GM18498 (cell line): Measurements from ENCODE around the gene SEZ6.

ENCODE experiments used
- ATAC-seq: cut with Tn5 transposase; IDR thresholded peaks from one replicate; pipeline ENCODE4 v1.9.1; 2021; ENCODE audit warnings: mild to moderate bottlenecking, moderate library complexity; ENCODE audit not compliant: unreplicated experiment

SEZ6 gene

GRCh38 chr17:28956861-28957260 lies 49.0 kb downstream of the SEZ6 start:
- no peak for ATAC-seq

DNA sequence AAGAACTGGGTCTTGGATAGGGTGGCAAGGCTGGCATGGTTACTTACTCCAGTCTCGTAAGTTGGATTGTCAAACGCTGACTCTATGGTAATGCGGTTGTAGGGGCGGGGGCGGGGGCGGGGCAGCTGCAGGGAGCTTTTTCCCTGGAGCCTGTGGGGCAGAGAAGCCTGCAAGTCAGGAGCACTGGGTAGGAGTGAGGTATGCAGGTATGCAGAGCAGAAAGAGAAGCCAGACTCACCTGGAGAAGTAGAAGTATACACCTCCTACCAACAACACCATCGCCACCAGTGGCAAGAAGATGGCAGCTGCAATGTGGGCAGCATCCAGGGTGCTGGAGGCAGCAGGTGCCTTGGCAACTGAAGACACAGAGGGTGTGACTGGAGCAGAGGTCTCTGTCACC lies 49.7 kb downstream of the SEZ6 start:
- ATAC-seq, result no peak

- no peak for ATAC-seq
These were observed 50.4 kb downstream of the SEZ6 start for GRCh38 chr17:28955408-28955807.

DNA sequence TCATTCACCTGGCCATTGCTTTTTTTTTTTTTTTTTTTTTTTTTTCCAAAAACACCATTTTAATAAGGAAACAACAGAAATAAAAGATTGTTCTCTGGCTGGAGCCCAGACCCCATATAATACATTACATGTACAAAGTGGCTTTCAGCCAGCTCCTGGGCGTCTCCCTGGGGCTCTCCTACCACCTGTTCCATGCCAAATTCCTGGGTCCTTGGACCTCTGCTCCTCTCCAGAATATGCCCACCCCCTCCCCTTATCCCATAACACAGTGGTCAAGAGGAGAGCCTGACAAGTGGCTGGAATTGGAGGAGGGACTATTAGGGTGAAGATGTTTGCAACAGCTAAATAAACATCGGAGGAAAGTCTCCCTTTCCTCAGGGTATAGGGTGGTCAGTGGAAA lies 50.9 kb downstream of the SEZ6 start:
- ATAC-seq, result no peak

DNA sequence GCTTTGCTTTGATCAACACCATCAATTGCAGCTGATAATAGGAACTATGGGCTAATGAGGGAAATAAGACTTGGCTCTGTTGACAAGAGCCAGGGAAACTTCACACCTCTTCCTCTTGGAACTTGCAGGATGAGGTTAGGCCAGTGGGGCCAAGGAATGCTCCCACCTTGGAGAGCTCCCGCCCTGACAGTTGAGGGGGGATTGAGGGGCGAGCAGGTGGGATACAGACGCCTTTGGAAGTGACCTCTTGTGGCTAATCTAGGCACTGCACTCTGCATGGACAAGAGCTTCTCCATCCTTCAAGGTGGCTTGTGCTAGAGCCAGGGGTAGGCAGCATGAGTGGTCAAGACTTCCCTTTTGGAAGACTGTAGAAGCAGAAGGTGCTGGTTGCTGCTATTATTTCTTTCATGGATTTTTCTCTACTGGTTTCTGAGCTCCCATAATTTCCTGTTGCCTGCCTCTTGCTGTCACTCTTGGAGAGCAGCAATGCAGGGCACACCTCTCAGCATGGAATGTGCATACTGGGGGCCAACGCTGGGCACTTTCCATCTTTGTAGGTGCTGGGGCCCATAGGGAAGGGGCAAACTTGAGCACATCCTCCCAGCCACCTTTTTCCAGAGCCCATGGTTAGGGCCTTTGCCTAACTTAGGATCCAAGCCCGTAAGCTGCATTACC lies 52.3 kb downstream of the SEZ6 start:
- ATAC-seq, result no peak

GRCh38 chr17:28951991-28952975 lies 53.5 kb downstream of the SEZ6 start:
- peak; percentile 67 for ATAC-seq

GRCh38 chr17:28951428-28951990 lies 54.3 kb downstream of the SEZ6 start, which contains the start of gene PHF12:
Gene PHF12, minus strand, starts transcription at chr17:28951518. Its CDS starts 558 bp downstream, at chr17:28950960.
- peak; percentile 63 for ATAC-seq

DNA sequence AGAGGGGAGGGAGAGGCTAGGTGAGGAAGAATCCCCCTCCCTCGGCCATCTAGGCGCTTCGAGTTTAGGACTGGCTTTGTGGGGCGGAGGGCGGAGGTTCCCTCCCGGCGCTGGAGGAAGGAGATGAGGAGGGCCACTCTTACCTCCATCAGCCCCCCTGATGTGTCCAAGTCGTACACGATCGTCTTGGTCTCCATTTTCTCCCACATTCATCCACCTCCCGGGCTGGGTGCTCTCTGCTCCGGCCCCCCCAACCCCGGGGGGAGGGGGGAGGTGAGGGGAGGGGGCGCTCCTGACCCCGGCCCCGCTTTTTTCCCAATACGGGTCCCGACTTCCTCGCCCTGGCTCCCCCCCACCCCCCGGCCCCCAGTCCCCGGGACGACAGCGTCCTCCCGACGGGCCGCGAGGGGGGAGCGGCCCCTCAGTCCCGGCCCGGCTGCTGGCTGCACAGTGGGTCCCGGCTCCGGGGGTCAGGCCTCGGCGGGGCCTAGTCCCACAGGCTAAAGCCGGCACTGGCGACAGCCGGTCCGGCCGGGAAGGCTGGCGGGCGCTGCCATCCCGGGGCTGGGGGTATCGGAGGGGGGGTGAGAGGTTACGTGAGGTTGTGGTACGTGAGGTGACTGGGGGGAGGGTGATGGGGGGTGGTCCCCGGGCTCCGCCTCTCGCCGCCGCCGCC lies 54.9 kb downstream of the SEZ6 start:
- no peak for ATAC-seq

DNA sequence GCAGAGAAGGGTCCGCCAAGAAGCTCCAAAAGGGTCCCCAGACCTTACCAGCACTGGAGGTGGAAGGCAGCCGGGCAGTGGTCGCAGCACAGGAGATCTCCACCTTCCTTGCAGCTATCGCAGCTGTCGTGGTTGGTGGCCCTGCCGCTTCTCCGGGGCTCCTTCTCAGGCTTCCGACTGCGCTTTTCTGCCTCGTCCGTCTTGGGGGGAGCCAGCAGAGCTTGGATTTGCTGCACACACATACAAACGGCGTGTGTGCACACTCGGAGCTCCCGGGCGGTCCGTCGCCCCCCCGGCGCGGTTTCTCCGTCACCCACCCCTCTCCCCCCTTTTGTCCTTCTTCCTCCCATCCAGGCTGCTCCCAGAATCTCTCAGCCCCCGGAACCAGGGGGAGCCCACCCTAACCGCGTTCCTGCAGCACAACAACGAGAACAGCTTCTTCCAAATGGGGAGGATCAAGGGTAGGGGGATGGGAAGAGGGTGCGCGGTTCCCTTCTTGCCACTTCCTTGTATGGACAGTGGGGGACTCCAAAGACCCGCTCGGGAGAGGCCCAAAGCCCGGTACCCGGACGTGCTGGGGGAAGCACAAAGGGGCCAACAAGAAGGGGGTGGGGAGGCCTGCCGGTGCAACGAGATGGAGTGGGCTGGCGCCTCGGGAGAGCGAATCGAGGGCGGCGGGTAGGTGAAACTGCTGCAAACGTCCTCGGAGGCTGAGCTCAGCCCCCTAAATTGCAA lies 55.6 kb downstream of the SEZ6 start:
- no peak for ATAC-seq

DNA sequence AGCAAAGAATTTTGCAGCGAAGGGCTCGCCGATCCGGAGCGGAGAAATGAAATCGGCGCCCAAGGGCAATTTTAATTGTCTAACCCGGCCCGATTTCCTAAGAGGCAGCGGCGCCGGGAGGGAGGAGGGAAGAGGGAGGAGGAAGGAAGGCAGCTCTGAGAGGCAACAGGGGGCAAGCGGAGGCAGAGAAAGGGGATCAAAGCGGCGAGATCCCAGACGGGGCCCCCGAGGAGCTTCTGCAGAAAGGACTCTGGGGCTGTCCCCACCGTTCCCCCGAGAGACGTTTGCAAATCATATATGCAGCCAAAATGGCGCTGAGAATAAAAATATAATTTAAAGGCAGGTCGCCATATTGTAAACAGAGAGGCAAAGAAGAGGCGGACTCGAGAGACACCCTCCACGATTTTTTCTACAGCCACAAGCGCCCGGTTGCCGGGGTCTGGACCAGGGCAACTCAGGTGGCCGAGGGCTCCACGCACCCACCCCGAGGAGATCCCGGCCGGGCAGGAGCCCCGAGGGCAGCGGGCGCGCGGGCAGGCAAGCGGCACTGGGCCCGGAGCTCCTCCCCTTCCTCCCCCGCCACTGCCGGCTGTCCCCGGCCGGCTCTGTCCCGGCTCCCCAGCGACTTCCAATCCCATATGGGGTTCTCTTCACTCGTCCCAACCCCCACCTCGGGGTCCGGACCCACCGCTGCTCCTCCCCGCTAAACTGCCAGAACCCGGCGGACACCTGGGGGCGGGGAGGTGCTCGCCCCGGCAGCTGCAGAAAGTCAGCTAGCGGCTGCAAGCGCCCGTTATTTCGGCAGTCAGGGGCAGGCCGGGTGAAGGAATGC lies 56.4 kb downstream of the SEZ6 start:
- no peak for ATAC-seq

DNA sequence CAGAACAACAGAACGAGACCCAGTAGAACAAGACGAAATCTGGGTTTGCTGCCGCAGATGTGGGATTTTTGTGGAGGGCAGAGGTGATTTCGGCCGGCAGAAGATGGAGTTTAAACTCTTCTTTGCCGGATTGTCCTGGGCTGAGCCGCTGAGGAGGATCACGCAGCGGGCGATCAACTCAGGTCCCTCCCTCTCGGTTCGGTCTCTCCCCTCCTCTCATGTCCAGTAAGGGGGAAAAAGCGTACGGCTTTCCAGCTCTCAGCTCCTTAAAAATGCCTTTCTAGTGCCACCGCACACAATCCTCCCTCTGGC lies 57.0 kb downstream of the SEZ6 start:
- no peak for ATAC-seq

- no peak for ATAC-seq
These were observed 57.5 kb downstream of the SEZ6 start for GRCh38 chr17:28948342-28948741.

DNA sequence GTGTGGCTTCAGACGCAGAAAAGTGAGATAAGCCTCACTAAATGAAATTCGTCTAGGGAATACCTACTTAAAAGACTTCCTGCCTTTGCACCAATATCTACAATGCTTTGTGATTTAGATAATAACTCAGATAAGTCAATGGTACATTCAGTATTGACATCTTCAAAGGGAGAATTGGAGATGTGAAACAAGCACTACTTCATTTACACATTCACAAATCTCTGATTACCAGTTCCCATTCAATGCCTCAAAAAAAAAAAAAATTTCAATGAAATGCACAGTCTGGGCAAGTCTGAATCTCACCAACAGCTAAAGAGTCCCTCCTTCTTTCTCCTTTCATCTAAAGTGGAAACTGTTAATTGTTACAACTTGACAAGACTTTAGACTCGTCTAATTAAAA lies 58.2 kb downstream of the SEZ6 start:
- ATAC-seq, result no peak

DNA sequence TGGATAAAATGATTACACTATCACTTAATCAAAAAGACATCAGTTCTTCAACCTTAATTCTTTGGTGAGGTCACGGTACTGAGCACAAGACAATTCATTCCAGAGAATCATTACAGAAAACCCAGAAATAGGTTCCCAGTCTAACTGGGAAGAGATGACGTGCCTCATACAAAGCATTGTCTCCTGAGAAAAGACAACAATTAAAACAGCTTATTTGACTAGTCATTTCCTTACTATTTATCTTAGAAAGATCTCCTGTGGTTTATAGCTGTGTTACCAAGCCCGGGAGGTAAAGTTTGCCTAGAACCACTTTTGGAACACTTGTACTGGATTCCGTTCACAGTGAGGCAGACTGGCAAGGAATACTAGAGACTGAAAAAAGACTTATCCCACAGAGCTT lies 59.6 kb downstream of the SEZ6 start:
- no peak for ATAC-seq

DNA sequence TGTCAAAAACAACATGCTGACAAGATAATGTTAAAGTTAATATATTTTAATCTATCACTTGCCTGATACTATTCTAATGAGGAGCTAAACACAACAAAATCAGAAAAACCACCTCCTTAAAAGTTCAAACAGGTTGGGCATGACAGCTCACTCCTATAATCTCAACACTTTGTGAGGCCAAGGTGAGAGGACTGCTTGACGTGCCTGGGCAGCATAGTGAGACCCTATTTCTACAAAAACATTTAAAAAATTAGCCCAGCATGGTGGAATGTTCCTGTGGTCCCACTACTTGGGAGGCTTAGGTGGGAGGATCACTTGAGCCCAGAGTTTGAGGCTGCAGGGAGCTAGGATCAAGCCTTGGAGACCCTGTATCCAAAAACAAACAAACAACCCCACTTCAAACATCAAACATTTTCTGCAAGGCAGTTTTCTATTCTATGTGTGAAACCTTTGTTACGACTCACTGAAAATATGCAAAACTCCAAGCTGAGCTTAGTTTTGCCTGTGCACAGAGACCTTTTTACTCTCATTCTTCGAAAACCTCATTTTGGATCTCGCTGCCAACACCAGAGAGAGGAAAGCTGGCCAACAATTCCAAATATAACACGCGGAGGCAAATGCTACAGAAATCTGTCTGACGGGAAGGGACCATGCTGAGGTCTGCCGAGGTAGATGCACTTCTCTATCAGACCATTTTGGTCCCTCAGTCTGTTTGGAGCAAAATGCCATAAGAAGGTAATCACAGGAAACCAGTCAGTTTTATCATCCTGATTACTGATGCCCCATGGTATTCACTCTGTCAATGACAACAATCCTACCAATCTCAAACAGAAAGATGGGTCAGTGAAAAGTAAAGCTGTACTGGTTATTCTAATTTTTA lies 60.7 kb downstream of the SEZ6 start:
- ATAC-seq, result no peak

GRCh38 chr17:28944343-28944742 lies 61.5 kb downstream of the SEZ6 start:
- no peak for ATAC-seq

DNA sequence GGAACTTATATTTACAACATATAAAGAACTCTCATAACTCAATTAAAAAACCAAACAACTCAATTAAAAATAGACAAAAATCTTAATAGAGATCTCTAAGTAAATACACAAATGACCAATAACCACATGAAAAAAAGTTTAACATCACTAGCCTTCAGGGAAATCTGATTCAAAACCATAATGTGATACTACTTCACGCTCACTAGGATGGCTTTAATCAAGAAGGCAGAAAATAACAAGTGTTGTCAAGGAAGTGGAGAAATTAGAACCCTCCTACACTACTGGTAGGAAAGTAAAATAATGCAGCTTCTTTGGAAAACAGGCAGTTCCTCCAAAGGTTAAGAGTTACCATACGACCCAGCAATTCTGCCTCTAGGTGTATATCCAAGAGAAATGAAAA lies 62.9 kb downstream of the SEZ6 start:
- ATAC-seq, result no peak

DNA sequence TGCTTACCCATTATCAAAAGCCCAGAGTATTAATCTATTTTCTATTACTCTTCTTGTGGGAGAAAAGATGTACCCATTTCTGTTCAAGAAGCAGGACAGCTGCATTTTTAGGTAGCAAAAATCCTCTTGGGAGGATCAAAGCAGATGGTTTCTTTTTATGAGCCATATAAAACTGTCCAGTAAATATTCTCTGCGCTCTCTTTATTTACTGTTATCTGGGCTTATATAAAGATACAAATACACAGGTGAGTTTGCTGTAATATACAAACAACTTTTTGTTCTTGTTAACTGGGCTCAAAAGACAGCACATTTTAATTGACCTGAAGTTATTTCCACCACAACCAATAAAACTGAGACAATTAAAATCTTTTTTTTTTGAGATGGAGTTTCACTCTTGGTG lies 64.6 kb downstream of the SEZ6 start:
- ATAC-seq, result no peak

DNA sequence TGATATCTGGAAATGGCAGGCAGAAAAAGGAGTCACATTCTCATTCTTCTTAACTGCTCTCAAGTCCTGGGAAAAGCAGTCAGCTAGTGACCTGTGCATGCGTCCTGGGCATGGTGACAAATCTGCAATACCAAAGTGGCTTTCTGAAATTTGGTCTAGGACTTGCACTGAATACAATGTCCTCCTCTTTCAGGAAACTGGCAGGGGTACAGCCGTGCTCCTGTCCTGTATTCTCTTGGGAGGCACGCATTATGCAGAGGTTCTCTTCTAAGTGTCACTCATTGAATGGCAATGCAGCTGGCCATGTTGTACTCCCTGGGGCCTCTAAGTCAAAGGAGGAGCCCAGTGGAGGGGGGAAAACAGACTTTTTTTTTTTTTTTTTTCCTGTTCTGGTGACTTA lies 65.2 kb downstream of the SEZ6 start:
- ATAC-seq, result no peak
